ENCODE data around the gene BBOF1. TPM values are rescaled to one million over a fixed set of nuclear protein-coding genes. Genes with fewer than 3 reads are reported as not detected.

The BBOF1 gene
- total and polyA plus RNA-seq, 2 donors (not counting 3 experiments of a cell fraction or from before 2014, with no cell fraction given) = 0.63 to 2.3 TPM

GRCh38 chr14:74080820-74081460, 61.8 kb downstream of the BBOF1 start:
- H2AFZ ChIP-seq (ENCODE audit: low read depth, low read length) = peak overlapping the region; percentile 8
- DNase-seq (ENCODE audit: low read depth, low spot score) = peak; percentile 86
- H4K20me1 ChIP-seq (replicated peaks; ENCODE audit: control insufficient read depth, extremely low read depth, insufficient read depth, low read length) = no peaks in the 10 kb centered on the region
- H3K9me3 ChIP-seq (replicated peaks; ENCODE audit: control insufficient read depth, insufficient read depth, low read length) = no peaks in the 10 kb centered on the region
- no peak for TF ChIP-seq MYC (IDR thresholded peaks at IDR 0.05; ENCODE audit: low read depth, low read length)
- TF ChIP-seq JUN (IDR thresholded peaks at IDR 0.05; ENCODE audit: borderline replicate concordance, insufficient read depth, insufficient read length, low read depth) = peak; percentile 5
- TF ChIP-seq, protein P1, sequence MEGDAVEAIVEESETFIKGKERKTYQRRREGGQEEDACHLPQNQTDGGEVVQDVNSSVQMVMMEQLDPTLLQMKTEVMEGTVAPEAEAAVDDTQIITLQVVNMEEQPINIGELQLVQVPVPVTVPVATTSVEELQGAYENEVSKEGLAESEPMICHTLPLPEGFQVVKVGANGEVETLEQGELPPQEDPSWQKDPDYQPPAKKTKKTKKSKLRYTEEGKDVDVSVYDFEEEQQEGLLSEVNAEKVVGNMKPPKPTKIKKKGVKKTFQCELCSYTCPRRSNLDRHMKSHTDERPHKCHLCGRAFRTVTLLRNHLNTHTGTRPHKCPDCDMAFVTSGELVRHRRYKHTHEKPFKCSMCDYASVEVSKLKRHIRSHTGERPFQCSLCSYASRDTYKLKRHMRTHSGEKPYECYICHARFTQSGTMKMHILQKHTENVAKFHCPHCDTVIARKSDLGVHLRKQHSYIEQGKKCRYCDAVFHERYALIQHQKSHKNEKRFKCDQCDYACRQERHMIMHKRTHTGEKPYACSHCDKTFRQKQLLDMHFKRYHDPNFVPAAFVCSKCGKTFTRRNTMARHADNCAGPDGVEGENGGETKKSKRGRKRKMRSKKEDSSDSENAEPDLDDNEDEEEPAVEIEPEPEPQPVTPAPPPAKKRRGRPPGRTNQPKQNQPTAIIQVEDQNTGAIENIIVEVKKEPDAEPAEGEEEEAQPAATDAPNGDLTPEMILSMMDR (IDR thresholded peaks at IDR 0.05; ENCODE audit: extremely low read depth in 1 of 2, insufficient read depth in 1 of 2, low read depth in 1 of 2, low read length in 2 of 2) = no peak
- no peak for TF ChIP-seq GATA2 (IDR thresholded peaks at IDR 0.05; ENCODE audit: insufficient read depth, insufficient read length, low read depth, low read length)
- no peak for TF ChIP-seq POLR2AphosphoS5 (IDR thresholded peaks at IDR 0.05; ENCODE audit: insufficient read depth, low read depth, low read length)
- H3K4me3 ChIP-seq (replicated peaks in 1 of 3; ENCODE audit: insufficient read depth in 1 of 3, low read depth in 1 of 3, low read length in 3 of 3) = no peak overlapping the region
- H3K36me3 ChIP-seq (ENCODE audit: control insufficient read depth in 2 of 2, extremely low read depth in 1 of 2, insufficient read depth in 2 of 2, low read length in 2 of 2) = no peaks in the 10 kb centered on the region
- no peak overlapping the region for H3K9ac ChIP-seq (replicated peaks; ENCODE audit: extremely low read depth, insufficient read depth, low read length)
- peak; percentile 69 for FAIRE-seq
- no peaks in the 10 kb centered on the region for H3K79me2 ChIP-seq (ENCODE audit: control insufficient read depth, insufficient read depth, low read length)
- ChIA-PET POLR2A (interaction anchor here (0.6 kb wide), 1 partner anchor 413 kb away, joined by 4 read pairs; the partner anchor contains the start of gene ISCA2), CTCF (interaction anchor here (1.6 kb wide), 1 partner anchor 33 kb away, joined by 4 read pairs; no protein-coding TSS in a partner anchor)
- H3K4me1 ChIP-seq (ENCODE audit: control insufficient read depth, extremely low read depth, insufficient read depth, low read length) = peaks cover 32% of the 10 kb centered on the region
- intact Hi-C loops (cut with micrococcal nuclease) = no loop called here
- H3K9me1 ChIP-seq (replicated peaks; ENCODE audit: control insufficient read depth, extremely low read depth, insufficient read depth, low read length) = no peaks in the 10 kb centered on the region
- dilution Hi-C loops (cut with MboI; ENCODE audit: extremely low pct_ligation_motif_present, low sequenced_read_pairs) = no loop called here
- no TSS peak for BruUV-seq (replicated peaks)
- H3K27me3 ChIP-seq (ENCODE audit: control insufficient read depth in 2 of 2, insufficient read depth in 2 of 2, low read length in 2 of 2) = no peaks in the 10 kb centered on the region
- H3K27ac ChIP-seq (ENCODE audit: insufficient read depth, low read depth, low read length) = peak overlapping the region; percentile 5
- peak overlapping the region; percentile 17 for H3K4me2 ChIP-seq (ENCODE audit: insufficient read depth, low read length)

Measured in endothelial cell of umbilical vein (primary cell).